Measurements from ENCODE around the gene CACFD1.

DNA sequence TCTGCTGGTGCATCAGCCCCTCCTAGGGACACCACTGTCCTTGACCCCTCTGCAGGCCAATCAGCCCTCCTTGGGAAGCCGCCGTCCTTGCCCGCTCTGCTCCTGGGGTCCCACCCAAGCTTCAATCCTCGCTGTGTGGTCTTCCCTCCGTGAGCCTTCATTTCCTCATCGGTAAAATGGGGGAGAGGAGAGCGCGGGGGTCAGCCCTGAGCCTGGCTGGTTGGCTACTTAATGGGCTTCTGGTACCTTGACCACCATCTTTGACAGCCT, 31.8 kb downstream of the CACFD1 start:
- TF ChIP-seq, protein P1, sequence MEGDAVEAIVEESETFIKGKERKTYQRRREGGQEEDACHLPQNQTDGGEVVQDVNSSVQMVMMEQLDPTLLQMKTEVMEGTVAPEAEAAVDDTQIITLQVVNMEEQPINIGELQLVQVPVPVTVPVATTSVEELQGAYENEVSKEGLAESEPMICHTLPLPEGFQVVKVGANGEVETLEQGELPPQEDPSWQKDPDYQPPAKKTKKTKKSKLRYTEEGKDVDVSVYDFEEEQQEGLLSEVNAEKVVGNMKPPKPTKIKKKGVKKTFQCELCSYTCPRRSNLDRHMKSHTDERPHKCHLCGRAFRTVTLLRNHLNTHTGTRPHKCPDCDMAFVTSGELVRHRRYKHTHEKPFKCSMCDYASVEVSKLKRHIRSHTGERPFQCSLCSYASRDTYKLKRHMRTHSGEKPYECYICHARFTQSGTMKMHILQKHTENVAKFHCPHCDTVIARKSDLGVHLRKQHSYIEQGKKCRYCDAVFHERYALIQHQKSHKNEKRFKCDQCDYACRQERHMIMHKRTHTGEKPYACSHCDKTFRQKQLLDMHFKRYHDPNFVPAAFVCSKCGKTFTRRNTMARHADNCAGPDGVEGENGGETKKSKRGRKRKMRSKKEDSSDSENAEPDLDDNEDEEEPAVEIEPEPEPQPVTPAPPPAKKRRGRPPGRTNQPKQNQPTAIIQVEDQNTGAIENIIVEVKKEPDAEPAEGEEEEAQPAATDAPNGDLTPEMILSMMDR (IDR thresholded peaks at IDR 0.05): no peak
- no peak for TF ChIP-seq POLR2A (IDR thresholded peaks at IDR 0.05)

Data from Peyer's patch (tissue), 4 donors.